Limb (tissue), 2 donors: ENCODE results near the gene LSP1.

Experiments used
- DNase-seq, 2 donors: peaks; one replicate each; pipeline ENCODE4 v3.0.0-alpha.2; 2016; ENCODE audit errors: extremely low spot score in 2 of 2

Gene LSP1

GRCh38 chr11:1927848-1928469, 75.1 kb downstream of the LSP1 start:
- DNase-seq: no peak

GRCh38 chr11:1928470-1928890, 75.6 kb downstream of the LSP1 start:
- peak in 1 of 2 donors; percentile 34 for DNase-seq

- DNase-seq: no peak
Measured at GRCh38 chr11:1928891-1929541, 76.1 kb downstream of the LSP1 start.

GRCh38 chr11:1929621-1930461, 77.0 kb downstream of the LSP1 start:
- DNase-seq: no peak

- no peak for DNase-seq
Measured at GRCh38 chr11:1930462-1930830, 77.6 kb downstream of the LSP1 start.

GRCh38 chr11:1931341-1932104, 78.6 kb downstream of the LSP1 start:
- peak; percentile 71 to 78 for DNase-seq

GRCh38 chr11:1932105-1932480, 79.2 kb downstream of the LSP1 start:
- DNase-seq: no peak

- DNase-seq: no peak
Measured at GRCh38 chr11:1932681-1933080, 79.8 kb downstream of the LSP1 start.

DNA sequence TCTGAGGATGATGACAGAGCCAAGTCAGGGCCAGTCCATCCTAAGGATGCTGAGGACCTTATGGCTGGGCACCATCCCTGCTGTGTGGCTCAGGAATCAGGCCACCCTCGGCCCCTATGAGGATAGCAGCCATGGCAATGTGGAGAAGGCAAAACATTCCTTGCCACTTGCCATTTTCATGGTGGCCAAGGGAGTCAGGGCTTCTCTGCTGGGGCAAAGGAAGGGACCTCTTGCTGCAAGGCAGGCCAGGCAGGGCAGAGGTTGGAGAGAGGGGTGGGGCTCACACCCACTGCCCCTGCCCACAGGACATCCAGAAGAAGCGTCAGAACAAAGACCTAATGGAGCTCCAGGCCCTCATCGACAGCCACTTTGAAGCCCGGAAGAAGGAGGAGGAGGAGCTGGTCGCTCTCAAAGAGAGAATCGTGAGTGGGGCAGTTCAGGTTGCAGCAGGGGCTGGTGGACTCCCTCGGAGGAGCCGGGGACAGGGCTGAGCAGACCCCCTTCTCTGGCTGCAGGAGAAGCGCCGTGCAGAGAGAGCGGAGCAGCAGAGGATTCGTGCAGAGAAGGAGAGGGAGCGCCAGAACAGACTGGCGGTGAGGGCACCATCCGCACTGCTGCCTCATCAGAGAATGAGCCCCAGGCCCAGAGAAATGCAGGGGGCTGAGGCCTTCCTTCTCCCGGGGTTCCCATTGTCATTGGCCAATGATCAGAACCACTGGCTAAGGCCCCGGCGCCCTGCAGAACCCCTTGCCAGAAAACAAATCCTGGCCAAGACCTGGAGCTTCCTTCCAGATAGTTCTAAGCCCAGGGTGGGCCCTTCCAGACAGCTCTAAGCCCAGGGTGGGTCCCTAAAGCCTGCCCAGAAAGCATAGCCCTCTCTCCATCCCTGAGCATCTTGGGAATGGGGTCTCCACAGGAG, 80.8 kb downstream of the LSP1 start:
- DNase-seq: no peak

DNA sequence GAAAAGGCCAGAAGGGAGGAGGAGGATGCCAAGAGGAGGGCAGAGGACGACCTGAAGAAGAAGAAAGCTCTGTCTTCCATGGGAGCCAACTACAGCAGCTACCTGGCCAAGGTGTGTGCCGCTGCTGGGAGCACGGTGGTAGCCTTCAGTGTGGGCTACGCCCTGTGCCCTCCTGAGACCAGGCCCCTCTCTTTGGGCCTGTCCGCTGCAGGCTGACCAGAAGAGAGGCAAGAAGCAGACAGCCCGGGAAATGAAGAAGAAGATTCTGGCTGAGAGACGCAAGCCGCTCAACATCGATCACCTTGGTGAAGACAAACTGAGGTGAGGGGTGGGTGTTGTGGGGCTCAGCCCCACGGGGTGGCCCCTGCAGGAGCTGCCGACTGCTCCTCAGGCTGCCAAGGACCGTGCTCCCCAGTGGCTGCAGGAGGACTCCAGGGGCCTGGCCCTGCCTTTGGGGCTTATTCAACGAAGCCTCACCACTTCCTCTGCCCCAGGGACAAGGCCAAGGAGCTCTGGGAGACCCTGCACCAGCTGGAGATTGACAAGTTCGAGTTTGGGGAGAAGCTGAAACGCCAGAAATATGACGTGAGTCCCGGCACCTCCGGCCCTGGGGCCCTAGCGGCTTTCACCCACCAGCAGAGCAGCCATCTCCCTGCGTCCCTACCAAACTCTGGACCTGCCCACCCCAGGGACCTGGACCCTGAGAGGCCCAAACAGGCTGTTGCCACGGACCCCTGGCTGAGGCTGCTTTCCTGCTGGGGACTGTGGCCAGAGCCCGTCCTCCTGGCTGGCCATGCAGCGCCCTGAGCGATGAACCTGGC, 81.7 kb downstream of the LSP1 start:
- DNase-seq: no peak

DNA sequence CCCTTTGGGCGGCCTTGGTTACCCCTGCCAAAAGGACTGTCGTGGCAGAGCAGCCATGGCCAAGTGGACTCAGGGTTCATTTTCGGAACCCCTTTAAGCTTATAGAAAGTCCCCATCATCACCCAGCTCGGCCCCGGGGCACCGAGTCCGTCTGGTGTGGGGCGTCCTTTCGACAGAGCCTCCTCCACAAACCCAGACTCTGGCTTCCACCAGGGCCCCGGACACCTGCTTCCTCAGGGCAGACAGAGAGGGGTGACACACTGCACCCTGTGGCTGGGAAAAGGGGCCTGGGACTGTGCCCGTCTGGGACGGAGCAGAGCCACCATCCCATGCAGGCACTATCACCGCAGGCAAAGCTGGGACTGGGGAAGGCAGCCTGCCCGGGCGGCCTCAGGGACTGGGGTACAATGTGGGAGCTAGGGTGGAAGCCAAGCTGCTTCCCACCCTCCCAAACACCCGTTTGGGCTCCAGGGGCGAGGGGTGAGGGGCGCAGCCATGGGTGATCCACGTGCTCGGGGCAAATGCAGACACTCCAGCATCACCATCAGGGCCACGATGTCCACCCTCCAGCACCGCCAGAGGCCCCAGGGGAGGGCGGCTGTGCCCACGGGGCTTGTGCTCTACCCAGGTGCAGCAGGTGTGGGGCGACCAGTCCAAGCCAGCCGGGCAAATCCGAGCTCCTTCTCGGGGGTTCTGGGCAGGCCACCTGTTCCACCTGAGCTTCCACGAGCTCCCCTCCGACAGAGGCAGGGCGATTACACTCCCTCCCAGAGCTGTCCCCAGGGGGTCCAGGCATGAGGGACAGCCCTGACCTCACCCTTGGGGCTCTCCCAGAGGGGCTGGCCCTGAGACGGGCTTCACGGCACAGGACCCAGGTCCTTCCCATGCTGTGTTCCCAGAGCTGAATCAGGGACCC, 82.5 kb downstream of the LSP1 start:
- no peak for DNase-seq

DNA sequence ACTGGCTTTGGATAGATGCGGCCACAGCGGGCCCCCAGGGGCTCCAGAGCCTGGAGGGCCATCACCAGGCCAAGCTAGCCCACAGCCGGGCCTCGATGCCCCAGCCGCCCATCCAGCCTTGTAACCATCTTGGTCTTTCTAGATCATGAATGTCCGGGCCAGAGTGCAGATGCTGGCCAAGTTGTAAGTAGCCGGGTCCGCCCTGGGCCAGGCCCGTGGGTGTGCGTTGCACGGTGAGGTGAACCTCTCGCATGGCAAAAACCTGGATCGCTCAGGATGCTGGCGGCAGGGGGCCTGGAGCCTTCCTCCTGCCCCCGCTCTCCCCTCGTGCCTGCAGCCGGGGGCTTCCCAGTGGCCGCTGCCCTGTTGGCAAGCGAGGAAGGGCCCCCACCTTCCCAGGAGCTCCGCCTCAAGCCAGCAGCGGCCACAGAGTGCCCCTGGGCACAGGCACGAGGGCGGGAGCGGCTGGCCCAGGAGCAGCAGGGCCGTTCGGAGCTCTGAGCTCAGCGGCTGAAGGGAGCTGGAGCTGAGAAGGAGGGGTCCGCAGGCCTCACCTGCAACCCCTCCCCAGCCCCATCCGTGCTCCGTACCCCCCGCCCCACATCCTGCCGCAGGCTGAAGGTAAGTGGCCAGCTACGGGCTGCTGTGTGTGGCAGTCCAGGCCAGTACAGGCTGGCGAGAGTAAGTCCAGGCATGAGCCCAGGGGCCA, 83.3 kb downstream of the LSP1 start:
- DNase-seq: no peak

DNA sequence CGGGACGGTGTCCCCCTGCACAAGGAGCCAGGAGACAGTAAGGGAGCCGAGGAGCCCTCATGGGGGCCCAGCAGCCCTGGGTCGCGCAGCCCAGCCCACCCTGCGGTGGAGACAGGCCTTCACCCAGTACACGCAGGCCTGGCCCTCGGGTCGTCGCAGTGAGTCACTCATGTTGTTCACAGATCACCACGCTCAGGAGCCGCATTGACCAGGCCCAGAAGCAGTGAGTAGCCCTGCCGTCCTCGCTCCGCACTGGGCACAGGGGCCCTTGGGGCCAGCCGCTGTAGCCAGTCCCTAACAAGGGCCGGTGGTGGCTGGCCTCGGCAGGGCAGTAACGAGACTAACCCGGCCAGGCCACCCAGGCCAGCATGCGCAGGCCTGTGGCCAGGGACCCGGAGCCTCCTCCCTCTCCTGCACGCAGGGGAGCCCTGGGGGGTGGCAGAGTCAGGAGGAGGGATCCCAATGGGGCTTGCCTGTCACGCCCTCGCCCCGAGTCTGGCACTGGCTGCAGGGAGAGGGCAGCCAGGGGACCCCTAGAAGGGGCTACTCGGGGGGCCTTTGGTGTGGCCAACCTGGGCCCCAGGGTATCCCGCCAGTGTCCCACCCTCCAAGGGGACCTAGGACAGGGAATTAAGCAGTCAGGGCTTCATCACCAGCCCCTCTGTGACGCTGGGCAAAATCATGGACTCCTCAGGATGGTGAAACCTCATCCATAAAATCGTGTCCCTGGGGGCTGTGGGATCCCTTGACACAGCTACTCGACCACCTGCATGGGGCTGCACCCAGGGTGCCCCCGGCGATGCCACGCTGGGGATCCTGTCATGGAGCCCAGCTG, 84.1 kb downstream of the LSP1 start:
- no peak for DNase-seq

DNA sequence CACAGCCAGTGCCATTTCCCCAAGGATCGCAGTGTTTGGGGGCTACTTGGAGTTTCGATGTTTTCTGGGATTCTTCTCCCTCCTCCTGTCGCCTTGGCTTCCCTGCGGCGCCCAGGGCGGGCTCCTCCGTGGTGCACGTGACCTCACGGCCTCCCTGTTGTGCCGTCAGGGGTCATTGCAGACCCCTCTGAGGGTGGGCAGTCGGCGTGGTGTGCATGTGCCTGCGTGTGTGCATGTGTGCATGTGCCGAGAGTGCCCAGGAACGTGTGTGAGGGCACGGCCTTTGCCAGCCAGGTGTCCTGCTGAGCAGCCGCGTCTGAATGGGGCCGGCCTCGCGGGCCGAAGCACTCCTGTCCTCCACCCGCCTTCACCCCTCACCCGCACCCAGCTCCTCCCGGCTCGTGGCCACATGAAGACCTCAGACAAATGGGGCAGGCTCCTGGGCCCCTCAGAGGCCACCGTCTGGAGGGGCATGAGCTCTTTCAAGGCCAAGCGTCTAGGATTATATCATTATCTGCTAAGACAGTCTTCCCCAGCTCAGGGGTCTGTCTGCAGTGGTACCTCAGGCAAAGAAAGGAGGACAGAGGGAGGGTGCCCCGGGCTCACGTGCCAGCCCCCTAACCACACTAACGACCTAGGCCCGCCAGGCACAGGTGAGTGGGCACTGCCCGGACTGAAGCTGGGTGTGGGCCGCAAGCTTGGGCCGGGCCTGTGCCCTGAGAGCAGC, 84.9 kb downstream of the LSP1 start:
- DNase-seq: no peak

GRCh38 chr11:1938343-1939005, 85.6 kb downstream of the LSP1 start:
- no peak for DNase-seq

GRCh38 chr11:1939006-1939625, 86.2 kb downstream of the LSP1 start:
- peak; percentile 77 to 82 for DNase-seq
